OCI-LY7 (cell line): ENCODE data around the gene GPATCH3.

Source experiments
- CTCF ChIP-seq: fragments of 200-600 bp; sonication (generic); conservative IDR thresholded peaks from 2 replicates; pipeline ENCODE4 v1.5.1; 2014; ENCODE audit warnings: mild to moderate bottlenecking, antibody characterized with exemption, low read length, moderate library complexity, mixed read lengths
- EZH2phosphoT487 ChIP-seq: fragments of 200-600 bp; sonication (generic); IDR thresholded peaks from 2 replicates; pipeline ENCODE4 v1.6.1; 2018; ENCODE audit warnings: low read depth, borderline replicate concordance, mild to moderate bottlenecking, mixed run types, antibody characterized with exemption, low read length, moderate library complexity, mixed read lengths

- TF ChIP-seq CTCF, result no peak
- TF ChIP-seq EZH2phosphoT487, result no peak
Observed at GRCh38 chr1:26890467-26890796, 9.8 kb downstream of the GPATCH3 start.
